Liver (tissue), 9 donors: ENCODE data around the gene SUPT4H1. TPM values are rescaled to one million over a fixed set of nuclear protein-coding genes. Genes with fewer than 3 reads are reported as not detected.

Experiments
- DNase-seq: peaks from one replicate; pipeline ENCODE4 v3.0.0-alpha.2; 2017; ENCODE audit warnings: low spot score
- H3K27ac ChIP-seq, 2 donors: one replicate each; pipeline ENCODE4 v1.7.0; 2013; ENCODE audit warnings: inconsistent platforms in 2 of 2, low read length in 2 of 2, control low read depth in 1 of 2, low read depth in 1 of 2, mild to moderate bottlenecking in 1 of 2
- H3K27me3 ChIP-seq, 4 donors: one replicate each; pipeline versions ENCODE4 v1.6.1 to v1.7.0; 2013; ENCODE audit warnings: low read length in 3 of 4, inconsistent platforms in 1 of 4, mild to moderate bottlenecking in 1 of 4, moderate library complexity in 1 of 4; ENCODE audit not compliant: control insufficient read depth in 4 of 4, insufficient read depth in 4 of 4
- H3K36me3 ChIP-seq, 4 donors: one replicate each; pipeline versions ENCODE4 v1.6.1 to v1.7.0; 2013; ENCODE audit warnings: low read length in 3 of 4, mild to moderate bottlenecking in 3 of 4, low read depth in 1 of 4, moderate library complexity in 1 of 4; ENCODE audit not compliant: control insufficient read depth in 4 of 4, insufficient read depth in 3 of 4
- H3K4me1 ChIP-seq, 4 donors: one replicate each; pipeline versions ENCODE4 v1.6.1 to v1.7.0; 2013; ENCODE audit warnings: low read length in 3 of 4, mild to moderate bottlenecking in 3 of 4, moderate library complexity in 1 of 4; ENCODE audit not compliant: control insufficient read depth in 4 of 4, insufficient read depth in 4 of 4
- H3K4me3 ChIP-seq, 3 donors: one replicate each; pipeline versions ENCODE4 v1.6.1 to v1.7.0; 2013; ENCODE audit warnings: low read length in 3 of 3, control low read depth in 1 of 3, low read depth in 1 of 3, mild to moderate bottlenecking in 1 of 3
- H3K9ac ChIP-seq, 2 donors: one replicate each; pipeline ENCODE4 v1.7.0; 2013; ENCODE audit warnings: low read length in 2 of 2, mild to moderate bottlenecking in 2 of 2, moderate library complexity in 2 of 2, control low read depth in 1 of 2, low read depth in 1 of 2
- H3K9me3 ChIP-seq, 4 donors: one replicate each; pipeline versions ENCODE4 v1.6.1 to v1.7.0; 2013; ENCODE audit warnings: low read length in 3 of 4; ENCODE audit not compliant: control insufficient read depth in 4 of 4
- ATF3 ChIP-seq: IDR thresholded peaks from 2 replicates; pipeline ENCODE4 v1.6.1; 2016; ENCODE audit warnings: antibody characterized with exemption
- EGR1 ChIP-seq, 2 donors: IDR thresholded peaks; 2 replicates each; pipeline ENCODE4 v1.6.1; 2016 to 2018; ENCODE audit warnings: antibody characterized with exemption in 2 of 2, low read depth in 2 of 2
- FOXA1 ChIP-seq: IDR thresholded peaks from 2 replicates; pipeline ENCODE4 v1.6.1; 2016; ENCODE audit warnings: antibody characterized with exemption
- FOXA2 ChIP-seq: IDR thresholded peaks from 2 replicates; pipeline ENCODE4 v1.6.1; 2016; ENCODE audit warnings: antibody characterized with exemption
- GABPA ChIP-seq, 2 donors: IDR thresholded peaks in 1 of 2; conservative IDR thresholded peaks in 1 of 2; 2 replicates each; pipeline ENCODE4 v1.6.1; 2016; ENCODE audit warnings: antibody characterized with exemption in 2 of 2, mild to moderate bottlenecking in 1 of 2, moderate library complexity in 1 of 2
- HNF4A ChIP-seq, 2 donors: conservative IDR thresholded peaks; 2 replicates each; pipeline ENCODE4 v1.6.1; 2016; ENCODE audit warnings: antibody characterized with exemption in 2 of 2, mild to moderate bottlenecking in 2 of 2
- HNF4G ChIP-seq: IDR thresholded peaks from 2 replicates; pipeline ENCODE4 v1.6.1; 2016; ENCODE audit warnings: antibody characterized with exemption
- NR2F2 ChIP-seq: IDR thresholded peaks from 2 replicates; pipeline ENCODE4 v1.6.1; 2016; ENCODE audit warnings: antibody characterized with exemption
- RXRA ChIP-seq, 2 donors: IDR thresholded peaks; 2 replicates each; pipeline ENCODE4 v1.6.1; 2017 to 2018; ENCODE audit warnings: antibody characterized with exemption in 2 of 2, mild to moderate bottlenecking in 1 of 2
- SP1 ChIP-seq: IDR thresholded peaks from 2 replicates; pipeline ENCODE4 v1.6.1; 2018; ENCODE audit warnings: antibody characterized with exemption, mild to moderate bottlenecking
- YY1 ChIP-seq: IDR thresholded peaks from 2 replicates; pipeline ENCODE4 v1.6.1; 2016; ENCODE audit warnings: antibody characterized with exemption, mild to moderate bottlenecking
- WGBS: extraction: QIAGEN DNeasy Blood & Tissue Kit; methylation state at CpG from one replicate; pipeline ENCODE4 v1.1.7; 2013; 5-methylcytosine and 5-hydroxymethylcytosine counted together
- polyA plus RNA-seq, 2 donors: library from polyadenylated mRNA; stranded (reverse) in 1 of 2; unstranded in 1 of 2; fragments of 200-250 nt in 1 of 2; fragments of >200 nt in 1 of 2; fragmentation: Nextera tagmentation in 1 of 2; extraction: Ambion mirVana in 1 of 2; gene quantifications; one replicate each; pipeline versions ENCODE4 v1.2.1 to v1.2.3, GENCODE V29; 2013 to 2015
- total RNA-seq, 2 donors: library from RNA; depleted of rRNA; stranded (reverse); fragments of >200 nt; gene quantifications; one replicate each; pipeline ENCODE4 v1.2.3, GENCODE V29; 2014
- TF ChIP-seq, protein P1 (sequence below): IDR thresholded peaks from 2 replicates; pipeline ENCODE4 v1.6.1; 2016; ENCODE audit warnings: antibody characterized with exemption, mild to moderate bottlenecking
- donor health status: healthy.
- donor health status: healthy.
- donor health status: healthy.
- donor health status: healthy.
- donor health status: healthy.

Gene SUPT4H1
- total and polyA plus RNA-seq, 4 donors = 23.3 to 59.1 (median 40.4) TPM

DNA sequence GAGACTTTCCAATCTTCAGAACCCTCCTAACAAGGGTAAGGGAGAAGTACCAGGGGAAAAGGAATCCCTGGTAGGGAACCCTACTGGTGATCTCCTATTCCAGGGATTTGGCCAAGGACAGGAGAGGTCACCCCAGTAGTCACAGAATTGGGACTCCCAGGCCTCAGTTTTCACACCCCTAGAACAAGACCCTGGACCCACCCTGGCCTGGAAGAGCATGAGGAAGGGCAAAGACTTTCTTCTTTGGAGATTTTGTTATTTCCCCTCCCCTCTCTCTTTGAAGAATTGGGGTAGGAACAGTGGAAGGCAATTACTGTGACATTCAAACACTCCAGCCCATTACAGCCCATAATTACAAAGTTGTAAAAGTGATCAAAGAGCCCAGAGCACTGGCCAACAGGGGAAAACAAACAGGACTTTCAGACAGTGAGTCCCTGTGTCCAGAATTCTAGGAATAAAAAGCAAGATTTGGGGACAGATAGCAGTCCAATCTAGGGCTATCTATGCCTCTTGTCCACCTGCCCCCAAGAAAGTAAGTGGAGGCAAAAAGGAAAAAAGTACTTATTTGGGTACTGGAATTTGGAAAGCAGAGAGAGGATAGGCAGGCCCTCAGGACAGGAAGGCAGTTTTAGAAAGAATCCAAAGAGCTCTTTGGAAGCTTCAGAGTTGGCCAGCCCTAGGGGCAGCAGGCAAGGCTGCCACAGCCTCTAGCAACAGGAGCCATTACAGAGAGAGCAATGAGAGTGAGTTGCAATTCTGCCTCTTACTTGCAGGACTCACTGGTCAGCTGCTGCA lies 13.4 kb upstream of the SUPT4H1 start:
- no peaks in the 10 kb centered on the region for H3K9me3 ChIP-seq
- no peak for DNase-seq
- no peak overlapping the region for H3K4me3 ChIP-seq
- peaks cover 10 to 45% (median 38%) of the 10 kb centered on the region in 4 donors for H3K4me1 ChIP-seq
- peaks cover 0 to 20% (median 8%) of the 10 kb centered on the region in 4 donors for H3K36me3 ChIP-seq
- no peak for TF ChIP-seq EGR1 (IDR thresholded peaks at IDR 0.05; ENCODE audit: low read depth in 2 of 2)
- peak in 1 of 2 donors; percentile 12 for TF ChIP-seq HNF4A (conservative IDR thresholded peaks at IDR 0.05)
- no peak for TF ChIP-seq NR2F2
- no peak for TF ChIP-seq GABPA (IDR thresholded peaks at IDR 0.05 in 1 of 2, conservative IDR thresholded peaks at IDR 0.05 in 1 of 2)
- no peak for TF ChIP-seq FOXA1
- no peaks in the 10 kb centered on the region for H3K27me3 ChIP-seq
- H3K9ac ChIP-seq = no peak overlapping the region
- H3K27ac ChIP-seq = peak overlapping the region in 1 of 2 donors; percentile 21

DNA sequence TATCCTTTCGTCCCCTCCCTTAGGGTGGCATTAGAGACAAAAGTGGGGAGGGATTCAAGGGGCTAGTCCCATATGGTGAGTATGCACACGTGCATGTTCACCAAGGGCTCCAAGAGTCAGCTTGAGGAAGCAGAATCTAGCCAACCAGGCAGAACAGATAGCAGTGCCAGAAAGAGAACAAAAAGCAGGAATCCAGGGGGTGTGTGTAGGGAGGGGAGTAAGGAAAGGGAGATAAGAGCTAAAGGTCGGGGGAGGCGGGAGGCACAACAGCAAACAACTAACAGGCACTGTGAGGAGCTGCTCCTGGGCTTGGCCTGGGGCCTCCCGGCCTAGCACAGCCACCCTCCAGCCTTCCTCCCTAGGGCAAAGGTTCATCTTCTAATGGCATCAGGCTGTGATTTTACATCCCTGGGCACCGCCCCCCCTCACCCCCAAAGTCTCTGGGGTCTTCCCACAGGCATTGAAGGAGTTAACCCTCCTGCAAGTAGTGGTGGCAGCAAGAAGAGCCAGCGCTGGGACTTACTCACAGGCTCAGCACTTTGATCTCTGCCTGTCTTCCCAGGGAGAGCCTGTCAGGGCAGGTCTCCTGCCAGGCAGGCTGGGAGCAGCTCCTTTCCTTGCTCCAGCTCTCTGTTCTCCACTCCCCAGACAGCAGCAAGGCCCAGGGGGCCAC lies 12.4 kb upstream of the SUPT4H1 start:
- H3K4me1 ChIP-seq = peaks cover 9 to 38% (median 31%) of the 10 kb centered on the region in 4 donors
- 47% methylated on average over 7 of the region's 7 CpGs for WGBS
- H3K36me3 ChIP-seq = peaks cover 0 to 20% (median 12%) of the 10 kb centered on the region in 4 donors
- TF ChIP-seq SP1 = peak; percentile 15
- no peak for TF ChIP-seq YY1
- TF ChIP-seq HNF4G = no peak
- peak; percentile 6 to 32 for TF ChIP-seq HNF4A (conservative IDR thresholded peaks at IDR 0.05)
- peak in 1 of 2 donors; percentile 6 for TF ChIP-seq RXRA (IDR thresholded peaks at IDR 0.05)
- peak overlapping the region in 1 of 2 donors; percentile 21 for H3K27ac ChIP-seq
- H3K9me3 ChIP-seq = no peaks in the 10 kb centered on the region
- H3K9ac ChIP-seq = no peak overlapping the region
- no peak for DNase-seq
- no peak overlapping the region for H3K4me3 ChIP-seq
- no peaks in the 10 kb centered on the region for H3K27me3 ChIP-seq

- H3K4me1 ChIP-seq = peaks cover 3 to 31% (median 23%) of the 10 kb centered on the region in 4 donors
- TF ChIP-seq GABPA (IDR thresholded peaks at IDR 0.05 in 1 of 2, conservative IDR thresholded peaks at IDR 0.05 in 1 of 2) (no peak), EGR1 (IDR thresholded peaks at IDR 0.05; ENCODE audit: low read depth in 2 of 2) (no peak), FOXA2 (no peak), ATF3 (no peak)
- TF ChIP-seq, protein P1, sequence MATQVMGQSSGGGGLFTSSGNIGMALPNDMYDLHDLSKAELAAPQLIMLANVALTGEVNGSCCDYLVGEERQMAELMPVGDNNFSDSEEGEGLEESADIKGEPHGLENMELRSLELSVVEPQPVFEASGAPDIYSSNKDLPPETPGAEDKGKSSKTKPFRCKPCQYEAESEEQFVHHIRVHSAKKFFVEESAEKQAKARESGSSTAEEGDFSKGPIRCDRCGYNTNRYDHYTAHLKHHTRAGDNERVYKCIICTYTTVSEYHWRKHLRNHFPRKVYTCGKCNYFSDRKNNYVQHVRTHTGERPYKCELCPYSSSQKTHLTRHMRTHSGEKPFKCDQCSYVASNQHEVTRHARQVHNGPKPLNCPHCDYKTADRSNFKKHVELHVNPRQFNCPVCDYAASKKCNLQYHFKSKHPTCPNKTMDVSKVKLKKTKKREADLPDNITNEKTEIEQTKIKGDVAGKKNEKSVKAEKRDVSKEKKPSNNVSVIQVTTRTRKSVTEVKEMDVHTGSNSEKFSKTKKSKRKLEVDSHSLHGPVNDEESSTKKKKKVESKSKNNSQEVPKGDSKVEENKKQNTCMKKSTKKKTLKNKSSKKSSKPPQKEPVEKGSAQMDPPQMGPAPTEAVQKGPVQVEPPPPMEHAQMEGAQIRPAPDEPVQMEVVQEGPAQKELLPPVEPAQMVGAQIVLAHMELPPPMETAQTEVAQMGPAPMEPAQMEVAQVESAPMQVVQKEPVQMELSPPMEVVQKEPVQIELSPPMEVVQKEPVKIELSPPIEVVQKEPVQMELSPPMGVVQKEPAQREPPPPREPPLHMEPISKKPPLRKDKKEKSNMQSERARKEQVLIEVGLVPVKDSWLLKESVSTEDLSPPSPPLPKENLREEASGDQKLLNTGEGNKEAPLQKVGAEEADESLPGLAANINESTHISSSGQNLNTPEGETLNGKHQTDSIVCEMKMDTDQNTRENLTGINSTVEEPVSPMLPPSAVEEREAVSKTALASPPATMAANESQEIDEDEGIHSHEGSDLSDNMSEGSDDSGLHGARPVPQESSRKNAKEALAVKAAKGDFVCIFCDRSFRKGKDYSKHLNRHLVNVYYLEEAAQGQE = no peak
- no peak overlapping the region for H3K4me3 ChIP-seq
- no peaks in the 10 kb centered on the region for H3K27me3 ChIP-seq
- no peak overlapping the region for H3K9ac ChIP-seq
- WGBS = 91% methylated on average over 8 of the region's 8 CpGs
- no peak for DNase-seq
- H3K36me3 ChIP-seq = peaks cover 0 to 22% (median 12%) of the 10 kb centered on the region in 4 donors
- no peak overlapping the region for H3K27ac ChIP-seq
- H3K9me3 ChIP-seq = no peaks in the 10 kb centered on the region
Observed at GRCh38 chr17:58363457-58364185, 11.6 kb upstream of the SUPT4H1 start.
